ENCODE results near the gene SLC18A3.

- no peak for TF ChIP-seq POLR2A (IDR thresholded peaks at IDR 0.05)
- TF ChIP-seq CTCF (IDR thresholded peaks at IDR 0.05), result no peak
These were observed 19.3 kb downstream of the SLC18A3 start for GRCh38 chr10:49629431-49629881.

All from thyroid gland (tissue), 4 donors.